HFF-Myc (cell line): Measurements from ENCODE around the gene ECHDC1.
A peak's percentile ranks its signal among the peaks of the same experiment; 100 is the strongest.

ENCODE experiments used
- DNase-seq: peaks from one replicate; pipeline ENCODE4 v3.0.0-alpha.2; 2011; ENCODE audit warnings: low read depth; ENCODE audit errors: extremely low read depth
- H3K4me3 ChIP-seq: replicated peaks from 2 replicates; pipeline ENCODE4 v1.5.1; 2011; ENCODE audit warnings: low read depth, mild to moderate bottlenecking, control low read depth, low read length
- CTCF ChIP-seq: IDR thresholded peaks from 2 replicates; pipeline ENCODE4 v1.5.1; 2012; ENCODE audit warnings: mild to moderate bottlenecking, low read depth, low read length, control low read depth; ENCODE audit errors: missing control alignments

The ECHDC1 gene

GRCh38 chr6:127383988-127384387 lies 40.6 kb upstream of the ECHDC1 start:
- H3K4me3 ChIP-seq = no peak overlapping the region
- DNase-seq = no peak
- no peak for TF ChIP-seq CTCF

DNA sequence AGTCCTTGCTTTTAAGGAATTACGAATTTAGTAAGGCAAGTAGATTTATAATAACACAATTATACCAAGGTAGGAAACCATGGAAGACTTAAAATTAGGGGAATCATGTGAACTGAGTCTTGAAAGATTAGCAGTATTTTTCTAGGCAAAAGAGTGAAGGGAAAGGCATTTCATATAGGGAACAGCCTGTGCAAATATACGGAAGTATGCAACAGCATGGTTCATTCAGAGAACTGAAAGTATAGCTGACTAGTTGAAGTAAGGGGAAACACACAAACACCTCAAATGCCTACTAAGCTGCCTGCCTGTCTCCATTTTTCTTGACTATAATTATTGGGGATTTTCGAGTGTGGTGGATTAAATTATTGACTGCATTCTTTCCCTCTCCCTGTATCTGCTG lies 39.0 kb upstream of the ECHDC1 start:
- no peak overlapping the region for H3K4me3 ChIP-seq
- TF ChIP-seq CTCF = no peak
- no peak for DNase-seq

GRCh38 chr6:127381384-127381783 lies 38.0 kb upstream of the ECHDC1 start:
- DNase-seq = no peak
- no peak for TF ChIP-seq CTCF
- no peak overlapping the region for H3K4me3 ChIP-seq

GRCh38 chr6:127376685-127377084 lies 33.3 kb upstream of the ECHDC1 start:
- no peak overlapping the region for H3K4me3 ChIP-seq
- TF ChIP-seq CTCF = no peak
- no peak for DNase-seq

DNA sequence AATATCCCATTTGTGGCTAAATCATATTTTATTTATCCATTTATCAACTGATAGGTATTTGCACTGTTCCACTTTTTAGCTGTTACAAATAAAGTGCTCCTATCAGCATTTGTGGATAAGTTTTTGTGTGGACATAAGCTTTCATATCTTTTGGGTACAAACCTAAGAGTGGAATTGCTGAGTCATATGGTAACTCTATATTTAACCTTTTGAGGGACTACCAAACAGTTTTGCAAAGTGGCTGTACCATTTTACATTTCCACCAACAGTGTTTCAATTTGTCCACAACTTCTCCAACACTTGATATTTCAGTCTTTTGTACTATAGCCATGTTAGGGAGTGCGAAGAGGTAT lies 23.6 kb upstream of the ECHDC1 start:
- no peak for DNase-seq
- no peak for TF ChIP-seq CTCF

DNA sequence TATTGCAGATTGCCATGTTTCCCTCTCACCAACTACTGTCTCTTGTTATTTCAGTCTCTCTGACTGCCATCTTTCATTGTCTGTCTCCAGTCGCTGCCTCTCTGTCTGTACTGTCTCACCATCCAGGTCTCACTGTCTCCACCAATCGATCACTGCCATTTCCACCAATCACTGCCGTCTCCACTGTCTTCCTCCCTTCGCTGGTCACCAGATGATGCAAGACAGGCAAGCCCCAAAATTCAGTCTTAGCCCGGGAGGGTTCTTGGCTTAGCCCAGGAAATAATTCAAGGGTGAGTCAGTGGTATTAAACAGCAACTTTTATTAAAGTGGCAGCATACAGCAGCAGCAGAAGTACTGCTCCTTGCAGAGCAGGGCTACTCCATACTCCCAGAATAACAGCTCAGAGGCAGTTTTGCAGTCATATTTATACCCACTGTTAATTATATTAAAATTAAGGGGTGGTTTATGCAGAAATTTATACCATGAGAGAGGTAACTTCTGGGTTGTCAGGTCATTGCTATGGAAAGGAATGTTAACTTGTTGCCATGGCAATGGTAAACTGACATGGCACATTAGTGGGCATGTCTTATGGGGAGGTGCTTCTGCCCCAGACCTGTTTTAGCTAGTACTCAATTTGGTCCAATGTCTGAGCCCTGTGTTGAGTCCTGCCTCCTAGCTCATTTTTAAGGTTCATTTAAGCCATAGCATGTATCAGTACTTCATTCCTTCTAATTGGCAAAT lies 23.0 kb upstream of the ECHDC1 start:
- peak; percentile 91 for DNase-seq
- H3K4me3 ChIP-seq = no peak overlapping the region
- no peak for TF ChIP-seq CTCF

More for the DNA sequence above, 23.6 kb upstream of the ECHDC1 start:
- no peak overlapping the region for H3K4me3 ChIP-seq

DNA sequence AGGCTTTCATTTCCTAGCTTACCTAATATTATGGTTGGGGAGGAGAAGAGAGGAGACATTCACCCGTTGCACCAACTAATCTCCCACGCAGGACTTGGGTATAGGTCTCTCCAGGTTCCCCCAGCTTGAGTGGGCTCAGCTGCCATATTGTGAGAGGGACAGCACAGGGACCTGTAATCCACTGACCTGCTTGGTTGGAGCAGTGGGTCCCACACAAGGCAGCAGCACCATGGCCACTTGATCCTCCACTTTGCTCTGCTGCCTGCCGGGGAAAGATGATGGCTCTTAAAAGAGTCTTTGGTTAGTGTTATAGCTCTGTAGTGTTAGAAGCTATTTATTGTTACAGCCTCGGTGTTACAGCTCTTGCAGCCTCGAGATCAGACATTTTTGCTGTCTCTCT lies 22.5 kb upstream of the ECHDC1 start:
- no peak overlapping the region for H3K4me3 ChIP-seq
- no peak for TF ChIP-seq CTCF
- DNase-seq = no peak
